Left forelimb (tissue), 1 donor: Measurements from ENCODE around the gene NPVF.

Experiments
- DNase-seq: peaks from one replicate; pipeline ENCODE4 v3.0.0-alpha.2; 2018; ENCODE audit warnings: low spot score

The NPVF gene

GRCh38 chr7:25234336-25234735, 6.0 kb upstream of the NPVF start:
- DNase-seq = no peak

- no peak for DNase-seq
These were observed 5.1 kb downstream of the NPVF start for GRCh38 chr7:25223206-25223605.

DNA sequence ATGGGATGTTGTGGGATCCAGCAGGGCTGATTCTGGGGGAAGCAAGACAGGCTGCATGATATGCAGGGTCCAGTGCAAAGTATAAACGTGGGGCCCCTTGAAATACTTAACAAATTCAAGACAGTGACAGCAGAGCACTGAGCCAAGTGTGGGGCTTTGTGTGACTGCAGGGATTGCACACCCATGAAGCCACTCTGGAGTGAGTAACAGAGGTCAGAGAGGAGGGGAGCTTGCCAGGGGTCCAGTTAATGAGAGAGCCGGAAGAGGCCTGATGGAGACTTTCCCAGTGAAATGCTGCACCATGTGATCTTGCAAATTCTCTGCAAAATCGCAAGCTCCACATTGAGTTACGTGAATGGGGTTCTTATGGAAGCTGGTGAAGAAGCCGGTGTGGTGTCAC, 5.6 kb downstream of the NPVF start:
- DNase-seq = no peak

DNA sequence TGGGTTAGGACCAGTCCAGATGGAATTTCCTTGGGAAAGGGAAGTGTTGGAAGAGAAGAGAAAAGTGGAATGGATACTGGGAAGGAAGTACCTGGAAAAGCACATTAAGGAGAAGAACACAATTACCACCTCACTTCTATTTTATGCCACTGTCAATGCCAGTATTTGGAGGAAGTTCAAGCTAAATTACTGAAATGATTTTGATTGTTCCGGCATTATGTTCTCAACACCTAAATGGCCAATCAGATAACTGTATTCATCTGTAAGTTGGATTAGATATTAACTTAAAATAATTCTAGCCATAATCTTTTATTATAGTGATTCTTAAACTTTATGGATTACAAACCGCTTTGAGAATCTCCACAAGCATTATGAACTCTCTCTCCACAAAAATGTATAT, 7.3 kb downstream of the NPVF start:
- DNase-seq = no peak

GRCh38 chr7:25218191-25218590, 10.1 kb downstream of the NPVF start:
- DNase-seq = no peak

DNA sequence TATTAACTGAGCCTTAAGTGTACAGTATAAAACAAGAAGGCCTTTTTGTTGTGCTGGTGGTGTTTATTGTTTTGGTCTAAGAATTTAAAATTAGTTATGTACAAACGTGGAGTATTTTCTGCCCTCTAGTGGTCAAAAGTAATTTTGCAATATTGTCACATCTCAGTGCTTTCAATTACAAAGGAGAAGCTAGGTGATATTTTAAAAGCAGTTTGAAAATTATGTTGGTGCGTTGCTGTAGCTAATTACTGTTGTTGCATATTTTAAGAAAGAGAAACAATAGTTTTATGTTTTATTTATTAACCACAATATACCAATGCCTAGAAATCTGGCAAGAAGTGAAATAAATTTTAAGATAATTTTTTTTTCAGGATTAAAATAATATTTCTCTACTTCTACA, 11.4 kb downstream of the NPVF start:
- no peak for DNase-seq

DNA sequence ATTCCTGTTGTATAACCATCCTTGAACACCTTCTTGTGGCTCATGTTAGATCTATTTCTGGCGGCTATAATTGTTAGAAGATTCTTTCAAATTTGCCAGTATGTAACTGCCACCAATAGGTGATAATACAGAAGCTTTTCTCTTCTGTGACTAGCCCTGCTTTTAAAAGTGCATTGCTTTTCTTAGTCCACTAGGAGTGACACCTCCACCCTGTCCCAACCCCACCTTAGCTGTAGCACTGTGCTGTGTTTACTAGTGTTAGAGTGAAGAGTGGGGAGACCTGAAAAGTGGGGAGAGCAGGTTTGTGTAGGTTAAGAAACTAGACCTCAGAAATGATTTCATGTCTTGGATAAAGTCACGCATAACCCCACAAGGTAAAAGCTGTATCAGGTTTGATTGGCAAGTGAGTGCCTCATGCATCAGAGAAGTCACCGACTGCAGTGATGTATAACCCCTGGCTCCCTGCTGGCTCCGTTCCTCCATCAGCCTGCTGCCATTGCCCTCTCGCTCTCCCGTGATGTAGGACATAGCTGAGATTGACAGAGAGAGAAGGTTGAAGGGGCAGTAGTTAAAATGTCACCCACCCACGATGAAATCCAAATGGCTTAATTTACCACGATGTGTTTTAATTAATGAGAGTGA, 12.5 kb downstream of the NPVF start:
- DNase-seq = no peak

GRCh38 chr7:25208525-25209221, 19.6 kb downstream of the NPVF start:
- no peak for DNase-seq

GRCh38 chr7:25207887-25208286, 20.4 kb downstream of the NPVF start:
- no peak for DNase-seq

- DNase-seq = no peak
These were observed 21.5 kb downstream of the NPVF start for GRCh38 chr7:25206765-25207164.

- no peak for DNase-seq
These were observed 32.0 kb downstream of the NPVF start for GRCh38 chr7:25196132-25196896.

DNA sequence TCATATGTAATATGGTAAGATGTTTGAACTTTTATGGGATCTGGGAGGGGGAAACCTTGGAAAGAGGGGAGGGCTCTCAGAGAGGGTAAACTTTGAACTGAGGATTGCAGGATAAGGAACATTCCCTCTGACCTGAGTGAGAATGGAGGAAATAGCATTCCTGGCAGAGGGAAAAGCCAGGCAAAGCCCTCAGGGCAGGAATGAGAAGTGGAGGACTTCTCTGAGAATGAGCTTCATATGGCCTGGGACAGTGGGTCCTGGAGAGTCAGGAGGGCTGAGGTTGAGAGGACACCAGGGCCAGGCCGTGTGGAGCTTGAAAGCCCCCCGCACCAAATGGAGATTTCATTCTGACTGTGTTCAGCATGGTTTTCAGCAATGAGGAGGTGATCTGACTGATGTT, 34.2 kb downstream of the NPVF start:
- no peak for DNase-seq

DNA sequence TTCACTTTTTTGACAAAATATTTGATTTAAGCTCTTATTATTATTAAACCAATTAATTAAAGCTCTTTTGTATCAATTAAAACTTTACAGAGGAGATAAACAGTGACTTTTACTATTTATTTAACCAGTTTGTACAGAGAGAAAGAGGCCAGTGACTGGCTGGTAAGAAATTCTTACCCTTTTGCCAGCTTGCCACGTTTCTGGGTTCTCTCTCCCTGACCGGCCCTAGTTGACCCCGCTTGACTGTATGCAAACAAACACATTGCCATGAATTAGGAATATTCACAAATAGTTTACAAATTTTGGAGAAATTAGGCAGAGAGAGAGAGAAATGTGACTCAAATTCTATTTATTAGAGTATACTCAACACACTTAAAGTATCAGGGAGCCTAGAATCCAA, 36.2 kb downstream of the NPVF start:
- no peak for DNase-seq

GRCh38 chr7:25189197-25189596, 39.1 kb downstream of the NPVF start:
- DNase-seq = no peak

GRCh38 chr7:25187932-25188331, 40.4 kb downstream of the NPVF start:
- no peak for DNase-seq

GRCh38 chr7:25186436-25186835, 41.9 kb downstream of the NPVF start:
- no peak for DNase-seq

- no peak for DNase-seq
These were observed 46.8 kb downstream of the NPVF start for GRCh38 chr7:25181532-25181931.

GRCh38 chr7:25180946-25181345, 47.3 kb downstream of the NPVF start:
- DNase-seq = no peak

GRCh38 chr7:25180592-25180923, 47.7 kb downstream of the NPVF start:
- no peak for DNase-seq

DNA sequence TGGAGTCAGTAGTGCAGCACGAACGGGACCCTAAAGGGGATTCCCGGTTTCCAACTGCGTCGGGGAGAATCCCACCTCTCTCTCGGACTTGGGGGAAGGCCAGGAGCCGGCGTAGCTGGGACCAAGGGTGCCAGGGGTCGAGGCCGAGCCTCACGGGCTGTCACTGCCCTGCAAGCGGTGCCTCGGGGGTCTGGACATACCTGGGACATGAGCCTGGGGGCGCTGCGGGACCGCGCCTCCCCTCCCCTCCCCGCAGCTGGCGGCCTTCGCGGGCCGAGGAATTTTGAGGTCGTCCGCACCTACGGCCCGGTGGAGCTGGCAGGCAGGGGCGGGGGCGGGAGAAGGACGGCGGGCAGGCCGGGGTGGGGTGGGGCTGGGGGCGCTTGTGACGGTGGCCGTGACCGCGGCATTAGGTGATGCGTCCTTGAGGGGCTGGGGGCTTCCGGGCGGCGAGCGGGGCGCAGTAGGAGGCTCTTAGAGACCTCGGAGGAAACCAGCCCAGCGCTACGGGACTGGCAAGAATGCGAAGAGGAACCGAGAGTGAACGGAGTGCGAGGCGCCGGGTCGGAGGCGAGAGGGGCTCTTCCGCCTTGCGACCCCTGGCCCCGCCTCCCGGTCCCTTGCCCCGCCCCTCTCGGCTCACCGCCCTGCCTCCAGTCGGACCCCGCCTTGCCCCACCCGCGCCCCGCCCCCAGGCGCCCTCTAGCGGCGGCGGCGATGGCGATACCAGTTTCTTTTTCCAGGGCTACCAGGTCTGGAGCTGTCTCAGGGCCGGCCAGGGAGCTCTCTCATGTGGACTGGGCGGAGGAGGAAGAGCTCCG, 48.3 kb downstream of the NPVF start:
- peak; percentile 95 for DNase-seq

GRCh38 chr7:25179325-25179724, 49.0 kb downstream of the NPVF start:
- no peak for DNase-seq
